Mesenchymal stem cell (in vitro differentiated cells and primary cell): ENCODE results near the gene WASHC4.

Source experiments
- DNase-seq: peaks from one replicate; pipeline ENCODE4 v3.0.0-alpha.2; 2013
- H2AFZ ChIP-seq: one replicate; pipeline ENCODE4 v1.6.1; 2013; ENCODE audit warnings: low read depth, mild to moderate bottlenecking, control low read depth, inconsistent platforms, low read length, moderate library complexity
- H2AK5ac ChIP-seq: 2 replicates; pipeline ENCODE4 v1.6.1; 2013; ENCODE audit warnings: low read length, moderate library complexity, mild to moderate bottlenecking, inconsistent platforms; ENCODE audit not compliant: severe bottlenecking
- H2BK120ac ChIP-seq: one replicate; pipeline ENCODE4 v1.6.1; 2013; ENCODE audit warnings: low read depth, mild to moderate bottlenecking, inconsistent platforms, low read length, moderate library complexity
- H2BK12ac ChIP-seq, 2 experiments: one replicate each; pipeline ENCODE4 v1.6.1; 2013; ENCODE audit warnings: inconsistent platforms in 2 of 2, low read length in 2 of 2, mild to moderate bottlenecking in 2 of 2, moderate library complexity in 2 of 2, control low read depth in 1 of 2
- H2BK15ac ChIP-seq: one replicate; pipeline ENCODE4 v1.6.1; 2013; ENCODE audit warnings: mild to moderate bottlenecking, low read depth, inconsistent platforms; ENCODE audit not compliant: poor library complexity, severe bottlenecking
- H2BK5ac ChIP-seq: 2 replicates; pipeline ENCODE4 v1.6.1; 2013; ENCODE audit warnings: low read depth, mild to moderate bottlenecking, low read length, control low read depth, inconsistent platforms; ENCODE audit not compliant: poor library complexity, severe bottlenecking
- H3K14ac ChIP-seq, 2 experiments: one replicate each; pipeline ENCODE4 v1.6.1; 2013; ENCODE audit warnings: inconsistent platforms in 2 of 2, low read length in 2 of 2, control low read depth in 1 of 2, mild to moderate bottlenecking in 1 of 2, moderate library complexity in 1 of 2
- H3K18ac ChIP-seq, 2 experiments: one replicate each; pipeline ENCODE4 v1.6.1; 2013; ENCODE audit warnings: inconsistent platforms in 2 of 2, low read length in 2 of 2, control low read depth in 1 of 2, low read depth in 1 of 2, mild to moderate bottlenecking in 1 of 2
- H3K23ac ChIP-seq, 2 experiments: one replicate each; pipeline ENCODE4 v1.6.1; 2013; ENCODE audit warnings: inconsistent platforms in 2 of 2, low read length in 2 of 2, mild to moderate bottlenecking in 2 of 2, moderate library complexity in 2 of 2, control low read depth in 1 of 2
- H3K27ac ChIP-seq: 2 replicates; pipeline ENCODE4 v1.5.1; 2013; ENCODE audit warnings: mild to moderate bottlenecking, moderate library complexity, low read length, control low read depth, inconsistent platforms; ENCODE audit not compliant: poor library complexity, severe bottlenecking
- H3K27me3 ChIP-seq, 2 experiments: 2 replicates each; pipeline versions ENCODE4 v1.6.1 to v1.7.0; 2013; ENCODE audit warnings: low read length in 2 of 2, mild to moderate bottlenecking in 2 of 2, moderate library complexity in 2 of 2, control low read depth in 1 of 2, inconsistent platforms in 1 of 2; ENCODE audit not compliant: control insufficient read depth in 1 of 2, insufficient read depth in 1 of 2
- H3K36me3 ChIP-seq, 2 experiments: 2 replicates each; pipeline versions ENCODE4 v1.6.1 to v1.7.0; 2013; ENCODE audit warnings: low read length in 2 of 2, control low read depth in 1 of 2, inconsistent platforms in 1 of 2, low read depth in 1 of 2, mild to moderate bottlenecking in 1 of 2; ENCODE audit not compliant: insufficient read depth in 2 of 2, control insufficient read depth in 1 of 2
- H3K4ac ChIP-seq, 2 experiments: one replicate each; pipeline ENCODE4 v1.6.1; 2013; ENCODE audit warnings: inconsistent platforms in 2 of 2, low read length in 2 of 2, mild to moderate bottlenecking in 2 of 2, moderate library complexity in 2 of 2, control low read depth in 1 of 2, low read depth in 1 of 2
- H3K4me1 ChIP-seq: 2 replicates; pipeline ENCODE4 v1.6.1; 2013; ENCODE audit warnings: low read depth, low read length, control low read depth; ENCODE audit not compliant: control insufficient read depth, insufficient read depth
- H3K4me2 ChIP-seq: 2 replicates; pipeline ENCODE4 v1.6.1; 2013; ENCODE audit warnings: low read length, mild to moderate bottlenecking, inconsistent platforms; ENCODE audit not compliant: poor library complexity, severe bottlenecking
- H3K4me3 ChIP-seq, 2 experiments: 2 replicates each; pipeline versions ENCODE4 v1.5.1 to v1.7.0; 2013; ENCODE audit warnings: low read length in 2 of 2, mild to moderate bottlenecking in 2 of 2, control low read depth in 1 of 2, low read depth in 1 of 2; ENCODE audit not compliant: insufficient read depth in 1 of 2
- H3K79me1 ChIP-seq: replicated peaks from 2 replicates; pipeline ENCODE4 v1.6.1; 2013; ENCODE audit warnings: mild to moderate bottlenecking, control low read depth, low read length, inconsistent platforms; ENCODE audit not compliant: poor library complexity, severe bottlenecking
- H3K9ac ChIP-seq: 2 replicates; pipeline ENCODE4 v1.7.0; 2013; ENCODE audit warnings: mild to moderate bottlenecking, low read length, moderate library complexity
- H3K9me3 ChIP-seq: 2 replicates; pipeline ENCODE4 v1.7.0; 2013; ENCODE audit warnings: mild to moderate bottlenecking, low read length; ENCODE audit not compliant: control insufficient read depth
- H4K8ac ChIP-seq: one replicate; pipeline ENCODE4 v1.6.1; 2013; ENCODE audit warnings: inconsistent platforms, mild to moderate bottlenecking, low read length, moderate library complexity
- H4K91ac ChIP-seq: one replicate; pipeline ENCODE4 v1.6.1; 2013; ENCODE audit warnings: mild to moderate bottlenecking, low read length, inconsistent platforms
- WGBS: methylation state at CpG from one replicate; pipeline ENCODE4 v1.1.7; 2013; ENCODE audit warnings: mixed read lengths; 5-methylcytosine and 5-hydroxymethylcytosine counted together

WASHC4 gene

DNA sequence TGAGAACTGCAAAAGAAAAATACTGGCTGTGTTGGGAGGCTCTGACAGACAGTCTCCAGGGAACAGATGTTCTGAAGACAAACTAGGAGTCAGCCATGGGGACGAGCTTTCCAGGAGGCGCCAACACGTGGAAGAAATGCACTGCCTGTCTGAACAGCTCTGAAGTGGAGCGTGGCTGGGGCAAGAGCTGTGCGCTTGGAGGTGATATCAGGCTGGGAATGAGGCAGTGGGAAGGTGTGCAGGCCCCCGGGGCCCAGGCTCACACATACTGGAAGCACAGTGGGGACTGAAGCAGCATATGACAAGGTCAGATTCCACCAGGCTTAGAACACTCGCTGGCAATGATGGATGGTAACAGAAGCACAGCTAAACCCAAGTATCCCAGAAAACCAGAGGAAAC lies 110.9 kb downstream of the WASHC4 start:
- H3K9ac ChIP-seq, result no peak overlapping the region
- no peak overlapping the region for H3K14ac ChIP-seq
- no peak overlapping the region for H3K23ac ChIP-seq
- no peak overlapping the region for H3K4me2 ChIP-seq
- H4K8ac ChIP-seq, result no peak overlapping the region
- no peak for DNase-seq
- H2BK5ac ChIP-seq, result no peak overlapping the region
- no peak overlapping the region for H3K4ac ChIP-seq
- H2AFZ ChIP-seq, result no peak overlapping the region
- peaks cover 48 to 85% of the 10 kb centered on the region in 2 experiments for H3K36me3 ChIP-seq
- no peak overlapping the region for H2BK120ac ChIP-seq
- H2AK5ac ChIP-seq, result no peak overlapping the region
- H3K79me1 ChIP-seq, result peaks cover 46% of the 10 kb centered on the region
- H3K27me3 ChIP-seq, result no peaks in the 10 kb centered on the region
- H3K4me1 ChIP-seq, result peaks cover 4% of the 10 kb centered on the region
- H2BK12ac ChIP-seq, result no peak overlapping the region
- H3K4me3 ChIP-seq, result no peak overlapping the region
- 84% methylated on average over 7 of the region's 7 CpGs for WGBS
- no peak overlapping the region for H2BK15ac ChIP-seq
- H3K9me3 ChIP-seq, result no peaks in the 10 kb centered on the region
- H3K18ac ChIP-seq, result no peak overlapping the region
- no peak overlapping the region for H4K91ac ChIP-seq
- H3K27ac ChIP-seq, result no peak overlapping the region
